ENCODE data around the gene RNASE11. TPM values are rescaled to one million over a fixed set of nuclear protein-coding genes. Genes with fewer than 3 reads are reported as not detected.
"Not testable (repeated sequence)": the region's sequence is repeated elsewhere in the genome, so short reads cannot be mapped to it uniquely, and the experiment has no call there.

Gene RNASE11
- total and polyA plus RNA-seq, 5 donors = not detected

- peak; percentile 76 to 77 for ATAC-seq
- peak; percentile 70 to 82 (median 76) for DNase-seq
- 13% methylated on average over 22 of the region's 22 CpGs for WGBS
- no peaks in the 10 kb centered on the region for H3K27me3 ChIP-seq (ENCODE audit: control insufficient read depth, insufficient read depth)
- H3K27ac ChIP-seq (ENCODE audit: low read length) = no peak overlapping the region
- peak overlapping the region; percentile 41 for H3K4me3 ChIP-seq (ENCODE audit: low read length)
- no peaks in the 10 kb centered on the region for H3K9me3 ChIP-seq (ENCODE audit: control insufficient read depth, low read length)
- intact Hi-C loops (cut with DNase I) = no loop called here
- peaks cover 6% of the 10 kb centered on the region for H3K4me1 ChIP-seq (ENCODE audit: control insufficient read depth, insufficient read depth, low read length)
Measured at GRCh38 chr14:20624495-20625070, 36.8 kb upstream of the RNASE11 start.

- Histone ChIP-seq H3K27me3 (ENCODE audit: control insufficient read depth, insufficient read depth) (no peaks in the 10 kb centered on the region), H3K9me3 (ENCODE audit: control insufficient read depth, low read length) (no peaks in the 10 kb centered on the region), H3K4me3 (ENCODE audit: low read length) (no peak overlapping the region), H3K27ac (ENCODE audit: low read length) (no peak overlapping the region), H3K4me1 (ENCODE audit: control insufficient read depth, insufficient read depth, low read length) (peaks cover 6% of the 10 kb centered on the region)
- 57% methylated on average over 15 of the region's 15 CpGs for WGBS
- intact Hi-C loops (cut with DNase I) = no loop called here
- ATAC-seq (no peak), DNase-seq (no peak)
Measured at GRCh38 chr14:20623798-20624197, 36.0 kb upstream of the RNASE11 start.

- Histone ChIP-seq H3K27me3 (ENCODE audit: control insufficient read depth, insufficient read depth) (no peaks in the 10 kb centered on the region), H3K4me1 (ENCODE audit: control insufficient read depth, insufficient read depth, low read length) (peaks cover 6% of the 10 kb centered on the region), H3K9me3 (ENCODE audit: control insufficient read depth, low read length) (no peaks in the 10 kb centered on the region), H3K4me3 (ENCODE audit: low read length) (no peak overlapping the region), H3K27ac (ENCODE audit: low read length) (no peak overlapping the region)
- peak in 1 of 3 donors; percentile 58 for DNase-seq
- intact Hi-C loops (cut with DNase I) = no loop called here
- WGBS = 19% methylated on average over 29 of the region's 29 CpGs
- no peak for ATAC-seq
Measured at GRCh38 chr14:20622816-20623291, 35.1 kb upstream of the RNASE11 start.

GRCh38 chr14:20620798-20621478 is 33.1 kb upstream of the RNASE11 start:
- H3K9me3 ChIP-seq (ENCODE audit: control insufficient read depth, low read length) = no peaks in the 10 kb centered on the region
- intact Hi-C loops (cut with DNase I) = no loop called here
- no peak overlapping the region for H3K27ac ChIP-seq (ENCODE audit: low read length)
- no peak for ATAC-seq
- no peak for DNase-seq
- whole genome bisulfite sequencing = 48% methylated on average over 2 of the region's 2 CpGs
- H3K4me3 ChIP-seq (ENCODE audit: low read length) = no peak overlapping the region
- no peaks in the 10 kb centered on the region for H3K27me3 ChIP-seq (ENCODE audit: control insufficient read depth, insufficient read depth)
- no peaks in the 10 kb centered on the region for H3K4me1 ChIP-seq (ENCODE audit: control insufficient read depth, insufficient read depth, low read length)

GRCh38 chr14:20619688-20620087 is 31.9 kb upstream of the RNASE11 start:
- DNase-seq; H3K9me3 ChIP-seq (ENCODE audit: control insufficient read depth, low read length); H3K4me1 ChIP-seq (ENCODE audit: control insufficient read depth, insufficient read depth, low read length); H3K27ac ChIP-seq (ENCODE audit: low read length); intact Hi-C loops (cut with DNase I); ATAC-seq; H3K4me3 ChIP-seq (ENCODE audit: low read length); H3K27me3 ChIP-seq (ENCODE audit: control insufficient read depth, insufficient read depth): not testable (repeated sequence)
- WGBS = 86% methylated on average over 6 of the region's 6 CpGs

- no peaks in the 10 kb centered on the region for H3K27me3 ChIP-seq (ENCODE audit: control insufficient read depth, insufficient read depth)
- no peaks in the 10 kb centered on the region for H3K4me1 ChIP-seq (ENCODE audit: control insufficient read depth, insufficient read depth, low read length)
- DNase-seq (no peak), ATAC-seq (no peak)
- WGBS = 59% methylated on average over 4 of the region's 4 CpGs
- H3K9me3 ChIP-seq (ENCODE audit: control insufficient read depth, low read length) = no peaks in the 10 kb centered on the region
- intact Hi-C loops (cut with DNase I) = no loop called here
- H3K27ac ChIP-seq (ENCODE audit: low read length) = no peak overlapping the region
- H3K4me3 ChIP-seq (ENCODE audit: low read length) = no peak overlapping the region
Measured at GRCh38 chr14:20618271-20618749, 30.5 kb upstream of the RNASE11 start.

GRCh38 chr14:20617138-20618003 is 29.6 kb upstream of the RNASE11 start:
- ATAC-seq (no peak), DNase-seq (no peak)
- WGBS = 78% methylated on average over 12 of the region's 12 CpGs
- Histone ChIP-seq H3K9me3 (ENCODE audit: control insufficient read depth, low read length) (no peaks in the 10 kb centered on the region), H3K4me3 (ENCODE audit: low read length) (no peak overlapping the region), H3K4me1 (ENCODE audit: control insufficient read depth, insufficient read depth, low read length) (no peaks in the 10 kb centered on the region), H3K27me3 (ENCODE audit: control insufficient read depth, insufficient read depth) (no peaks in the 10 kb centered on the region), H3K27ac (ENCODE audit: low read length) (no peak overlapping the region)
- intact Hi-C loops (cut with DNase I) = no loop called here

- WGBS = 91% methylated on average over 5 of the region's 5 CpGs
- no peak overlapping the region for H3K27ac ChIP-seq (ENCODE audit: low read length)
Measured at GRCh38 chr14:20615996-20616395, 28.2 kb upstream of the RNASE11 start.

GRCh38 chr14:20614038-20614840 is 26.4 kb upstream of the RNASE11 start:
- H3K9me3 ChIP-seq (ENCODE audit: control insufficient read depth, low read length) = no peaks in the 10 kb centered on the region
- no peaks in the 10 kb centered on the region for H3K27me3 ChIP-seq (ENCODE audit: control insufficient read depth, insufficient read depth)
- DNase-seq = no peak
- peak overlapping the region; percentile 67 for H3K4me3 ChIP-seq (ENCODE audit: low read length)
- no peaks in the 10 kb centered on the region for H3K4me1 ChIP-seq (ENCODE audit: control insufficient read depth, insufficient read depth, low read length)
- peak; percentile 0 to 8 for ATAC-seq
- H3K27ac ChIP-seq (ENCODE audit: low read length) = peak overlapping the region; percentile 71
- 13% methylated on average over 17 of the region's 17 CpGs for WGBS
- intact Hi-C loops (cut with DNase I) = loop anchor here in 3 of 4 donors (5.0 kb wide), 4 partner anchors 68 to 287 kb away; partner anchors contain the start of genes RNASE4 (in 2 of the 3), PARP2 (in 1 of the 3) and TEP1 (in 1 of the 3)

More at GRCh38 chr14:20615996-20616395, 28.2 kb upstream of the RNASE11 start:
- no peaks in the 10 kb centered on the region for H3K27me3 ChIP-seq (ENCODE audit: control insufficient read depth, insufficient read depth)
- no peaks in the 10 kb centered on the region for H3K4me1 ChIP-seq (ENCODE audit: control insufficient read depth, insufficient read depth, low read length)
- no peak for ATAC-seq
- H3K9me3 ChIP-seq (ENCODE audit: control insufficient read depth, low read length) = no peaks in the 10 kb centered on the region
- DNase-seq = no peak
- H3K4me3 ChIP-seq (ENCODE audit: low read length) = no peak overlapping the region
- intact Hi-C loops (cut with DNase I) = no loop called here

All from right cardiac atrium (tissue), 5 donors.